ENCODE measurements around the gene MAL. TPM values are rescaled to one million over a fixed set of nuclear protein-coding genes. Genes with fewer than 3 reads are reported as not detected.

MAL gene
- total and polyA plus RNA-seq, 2 of the 8 experiments (the other 6 are each of a cell fraction or from before 2014, with no cell fraction given) = not detected

GRCh38 chr2:95053543-95053942 is 28.0 kb downstream of the MAL start:
- no peak overlapping the region for H4K5ac ChIP-seq (ENCODE audit: insufficient read length, low read depth, low read length)
- peaks cover 81 to 93% of the 10 kb centered on the region in 2 experiments for H3K9me3 ChIP-seq (ENCODE audit: insufficient read depth in 2 of 2, low read depth in 1 of 2, low read length in 1 of 2)
- DNase-seq (ENCODE audit: low read depth in 1 of 2, low spot score in 2 of 2) = peak; percentile 31 to 61
- no peak overlapping the region for H3K27ac ChIP-seq (ENCODE audit: low read depth, low read length)
- ChIA-PET CTCF (ENCODE audit: partially characterized antibody) (interaction anchor here (1.3 to 2.2 kb wide), 4 partner anchors 10 to 62 kb away, joined by 3 to 10 read pairs (median 6); no protein-coding TSS in a partner anchor), POLR2A (ENCODE audit: partially characterized antibody) (no interaction called here)
- no peak overlapping the region for H2BK12ac ChIP-seq (ENCODE audit: low read depth, low read length)
- H3K4me1 ChIP-seq (replicated peaks in 1 of 4; ENCODE audit: control insufficient read depth in 3 of 4, insufficient read depth in 4 of 4, low read length in 3 of 4) = no peaks in the 10 kb centered on the region; a peak in 1 of 7 replicates
- WGBS, 2 experiments (ENCODE audit: extremely low coverage in 1 of 2, insufficient coverage in 1 of 2, insufficient read length in 1 of 2, insufficient replicate concordance in 2 of 2, low coverage in 1 of 2, low lambda C conversion rate in 2 of 2, missing lambda C conversion rate in 1 of 2) = 84% methylated on average over 11 of the region's 11 CpGs; no CpG with 5 or more reads in 1 of the 2 experiments
- H2AK5ac ChIP-seq (ENCODE audit: low read depth, low read length) = no peak overlapping the region
- no peaks in the 10 kb centered on the region for H3K79me1 ChIP-seq (ENCODE audit: low read depth, low read length)
- H2BK20ac ChIP-seq (ENCODE audit: low read length) = no peak overlapping the region
- H2BK5ac ChIP-seq (ENCODE audit: low read depth, low read length) = no peak overlapping the region
- peak in 1 of 2 experiments; percentile 24; a peak in 2 of 4 replicates for TF ChIP-seq RAD21 (IDR thresholded peaks at IDR 0.05 in 1 of 2, conservative IDR thresholded peaks at IDR 0.05 in 1 of 2; ENCODE audit: low read depth in 2 of 2, low read length in 2 of 2)
- no peak for TF ChIP-seq HDAC6 (IDR thresholded peaks at IDR 0.05; ENCODE audit: low read depth, low read length)
- TF ChIP-seq CTCF (IDR thresholded peaks at IDR 0.05; ENCODE audit: control extremely low read depth in 1 of 3, insufficient read depth in 1 of 3, low read depth in 1 of 3, low read length in 3 of 3) = peak in 2 of 3 experiments; percentile 6 to 17; a peak in 2 of 4 replicates
- TF ChIP-seq TAF7 (optimal IDR thresholded peaks at IDR 0.05; ENCODE audit: borderline replicate concordance, low read depth, low read length) = no peak
- TF ChIP-seq RFX5 (IDR thresholded peaks at IDR 0.05; ENCODE audit: borderline replicate concordance, low read depth, low read length) = no peak
- no peak for TF ChIP-seq JUND (IDR thresholded peaks at IDR 0.05; ENCODE audit: low read length)
- no peak for TF ChIP-seq HDAC2 (IDR thresholded peaks at IDR 0.05; ENCODE audit: borderline replicate concordance in 1 of 2, low read depth in 2 of 2, low read length in 2 of 2)
- no peak for TF ChIP-seq NRF1 (IDR thresholded peaks at IDR 0.05; ENCODE audit: low read depth, low read length)
- H3K14ac ChIP-seq (ENCODE audit: insufficient read length) = no peak overlapping the region
- no peak overlapping the region for H3K9ac ChIP-seq (replicated peaks in 1 of 4; ENCODE audit: extremely low read depth in 1 of 4, low read depth in 3 of 4, low read length in 3 of 4)
- H4K20me1 ChIP-seq (replicated peaks in 1 of 2; ENCODE audit: control insufficient read depth in 1 of 2, insufficient read depth in 2 of 2, low read length in 2 of 2) = no peaks in the 10 kb centered on the region
- H2AFZ ChIP-seq (ENCODE audit: low read length) = no peak overlapping the region
- no peaks in the 10 kb centered on the region for H3K79me2 ChIP-seq (ENCODE audit: control insufficient read depth in 1 of 2, insufficient read depth in 2 of 2, low read length in 2 of 2)
- no peak overlapping the region for H3K4me3 ChIP-seq (ENCODE audit: extremely low read depth in 1 of 4, insufficient read depth in 2 of 4, low read depth in 3 of 4, low read length in 4 of 4)
- no peak overlapping the region for H3K4ac ChIP-seq (replicated peaks; ENCODE audit: insufficient read length, low read depth, low read length)
- no peak overlapping the region for H2BK120ac ChIP-seq (replicated peaks; ENCODE audit: low read depth, low read length)
- H3K23me2 ChIP-seq (ENCODE audit: low read depth, low read length) = no peaks in the 10 kb centered on the region
- no peaks in the 10 kb centered on the region for H3K27me3 ChIP-seq (replicated peaks in 1 of 4; ENCODE audit: control insufficient read depth in 3 of 4, extremely low read depth in 1 of 4, insufficient read depth in 3 of 4, low read length in 3 of 4)
- no peak overlapping the region for H3K56ac ChIP-seq (replicated peaks; ENCODE audit: insufficient read length, low read depth, low read length)
- H3K4me2 ChIP-seq (ENCODE audit: insufficient read depth in 1 of 2, low read depth in 2 of 2, low read length in 2 of 2) = no peak overlapping the region
- FAIRE-seq = no peak
- H2BK15ac ChIP-seq (ENCODE audit: low read length) = no peak overlapping the region
- H3K18ac ChIP-seq (ENCODE audit: extremely low read depth, low read length) = no peak overlapping the region
- H4K8ac ChIP-seq (ENCODE audit: extremely low read depth, insufficient read depth, low read length) = no peak overlapping the region
- H3K36me3 ChIP-seq (ENCODE audit: control insufficient read depth in 2 of 4, insufficient read depth in 4 of 4, low read length in 3 of 4) = no peaks in the 10 kb centered on the region
- no peak overlapping the region for H3K23ac ChIP-seq (ENCODE audit: insufficient read length)
- H4K91ac ChIP-seq (replicated peaks; ENCODE audit: insufficient read length, low read length) = no peak overlapping the region

Measured in H1 (cell line).